ENCODE results near the gene APLP2.
"Not testable (repeated sequence)": the region's sequence is repeated elsewhere in the genome, so short reads cannot be mapped to it uniquely, and the experiment has no call there.

The APLP2 gene

DNA sequence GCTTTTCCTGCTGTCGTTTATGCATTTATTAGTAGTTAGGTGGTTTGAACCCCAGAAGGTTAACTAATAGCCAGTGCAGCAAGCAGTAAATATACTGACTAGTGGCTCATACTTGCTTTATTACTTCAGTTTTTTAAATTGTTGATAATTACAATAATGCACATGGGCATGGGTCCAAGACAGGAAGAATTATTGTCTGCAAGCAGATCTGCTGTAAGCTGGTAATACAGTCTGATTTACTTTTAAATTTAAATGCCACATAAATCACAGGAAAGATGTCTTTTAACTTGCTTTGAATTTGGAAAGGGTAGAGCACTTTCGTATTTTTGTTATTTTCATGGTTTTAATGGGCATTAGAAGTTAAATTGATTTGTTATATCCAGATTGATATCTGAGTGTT lies 27.1 kb downstream of the APLP2 start:
- Histone ChIP-seq H3K27ac (ENCODE audit: low read depth, low read length) (no peak overlapping the region), H3K27me3 (ENCODE audit: control insufficient read depth in 5 of 5, insufficient read depth in 4 of 5, low read length in 5 of 5) (no peaks in the 10 kb centered on the region), H3K9ac (ENCODE audit: low read length in 5 of 5) (no peak overlapping the region), H3K4me1 (ENCODE audit: control insufficient read depth in 5 of 5, insufficient read depth in 5 of 5, low read length in 5 of 5) (peaks cover 0 to 23% (median 13%) of the 10 kb centered on the region in 5 donors), H3K4me3 (ENCODE audit: low read depth in 1 of 5, low read length in 5 of 5) (no peak overlapping the region), H3K9me3 (ENCODE audit: control insufficient read depth in 5 of 5, low read length in 5 of 5) (no peaks in the 10 kb centered on the region), H3K36me3 (ENCODE audit: control insufficient read depth in 5 of 5, insufficient read depth in 5 of 5, low read length in 5 of 5) (no peaks in the 10 kb centered on the region)

DNA sequence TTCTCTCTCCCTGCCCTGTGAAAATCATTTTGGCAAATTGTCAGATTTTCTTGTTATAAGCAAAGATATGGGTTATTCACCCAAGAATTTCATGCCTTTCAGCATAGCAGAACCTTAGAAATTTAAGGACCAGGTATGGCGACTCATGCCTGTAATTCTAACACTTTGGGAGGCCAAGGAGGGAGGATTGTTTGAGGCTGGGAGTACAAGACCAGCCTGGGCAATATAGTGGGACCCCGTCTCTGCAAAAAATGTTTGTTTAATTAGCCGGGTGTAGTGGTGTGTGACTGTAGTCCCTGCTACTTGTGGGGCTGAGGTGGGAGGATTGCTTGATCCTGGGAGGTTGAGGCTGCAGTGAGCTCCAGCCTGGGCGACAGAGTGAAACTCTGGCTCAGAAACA lies 27.6 kb downstream of the APLP2 start:
- no peaks in the 10 kb centered on the region for H3K9me3 ChIP-seq (ENCODE audit: control insufficient read depth in 5 of 5, low read length in 5 of 5)
- no peaks in the 10 kb centered on the region for H3K36me3 ChIP-seq (ENCODE audit: control insufficient read depth in 5 of 5, insufficient read depth in 5 of 5, low read length in 5 of 5)
- H3K4me1 ChIP-seq (ENCODE audit: control insufficient read depth in 5 of 5, insufficient read depth in 5 of 5, low read length in 5 of 5) = peaks cover 0 to 25% (median 16%) of the 10 kb centered on the region in 5 donors
- H3K4me3 ChIP-seq (ENCODE audit: low read depth in 1 of 5, low read length in 5 of 5) = no peak overlapping the region
- no peaks in the 10 kb centered on the region for H3K27me3 ChIP-seq (ENCODE audit: control insufficient read depth in 5 of 5, insufficient read depth in 4 of 5, low read length in 5 of 5)
- no peak overlapping the region for H3K9ac ChIP-seq (ENCODE audit: low read length in 5 of 5)
- no peak overlapping the region for H3K27ac ChIP-seq (ENCODE audit: low read depth, low read length)

DNA sequence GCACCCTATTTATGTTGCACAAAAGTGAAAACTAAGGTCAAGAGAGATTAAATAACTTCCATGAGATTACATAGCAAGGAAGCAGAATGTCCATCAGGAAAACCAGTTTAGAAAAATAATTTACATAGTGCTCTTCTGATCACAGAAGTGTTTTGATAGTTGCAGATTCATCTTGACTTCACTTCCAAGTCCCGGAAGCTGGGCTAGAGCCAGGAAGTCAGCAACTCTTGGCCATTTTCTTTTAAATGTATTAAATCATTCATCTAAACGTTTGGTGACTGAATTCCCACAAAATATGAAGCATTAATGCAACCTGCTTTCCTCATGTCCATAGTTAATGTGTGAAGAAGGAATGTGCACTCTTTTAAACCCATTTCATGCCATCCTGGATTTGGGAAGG lies 29.7 kb downstream of the APLP2 start:
- no peaks in the 10 kb centered on the region for H3K36me3 ChIP-seq (ENCODE audit: control insufficient read depth in 5 of 5, insufficient read depth in 5 of 5, low read length in 5 of 5)
- H3K4me3 ChIP-seq (ENCODE audit: low read depth in 1 of 5, low read length in 5 of 5) = no peak overlapping the region
- H3K27ac ChIP-seq (ENCODE audit: low read depth, low read length) = no peak overlapping the region
- H3K4me1 ChIP-seq (ENCODE audit: control insufficient read depth in 5 of 5, insufficient read depth in 5 of 5, low read length in 5 of 5) = peaks cover 0 to 41% (median 36%) of the 10 kb centered on the region in 5 donors
- H3K9ac ChIP-seq (ENCODE audit: low read length in 5 of 5) = no peak overlapping the region
- H3K9me3 ChIP-seq (ENCODE audit: control insufficient read depth in 5 of 5, low read length in 5 of 5) = no peaks in the 10 kb centered on the region
- no peaks in the 10 kb centered on the region for H3K27me3 ChIP-seq (ENCODE audit: control insufficient read depth in 5 of 5, insufficient read depth in 4 of 5, low read length in 5 of 5)

- no peaks in the 10 kb centered on the region for H3K36me3 ChIP-seq (ENCODE audit: control insufficient read depth in 5 of 5, insufficient read depth in 5 of 5, low read length in 5 of 5)
Measured at GRCh38 chr11:130100381-130101095, 30.8 kb downstream of the APLP2 start.

GRCh38 chr11:130101661-130102060 lies 32.0 kb downstream of the APLP2 start:
- Histone ChIP-seq H3K9me3 (ENCODE audit: control insufficient read depth in 5 of 5, low read length in 5 of 5) (no peaks in the 10 kb centered on the region), H3K4me1 (ENCODE audit: control insufficient read depth in 5 of 5, insufficient read depth in 5 of 5, low read length in 5 of 5) (peaks cover 0 to 44% (median 33%) of the 10 kb centered on the region in 5 donors), H3K9ac (ENCODE audit: low read length in 5 of 5) (no peak overlapping the region), H3K4me3 (ENCODE audit: low read depth in 1 of 5, low read length in 5 of 5) (no peak overlapping the region), H3K27me3 (ENCODE audit: control insufficient read depth in 5 of 5, insufficient read depth in 4 of 5, low read length in 5 of 5) (no peaks in the 10 kb centered on the region), H3K27ac (ENCODE audit: low read depth, low read length) (no peak overlapping the region), H3K36me3 (ENCODE audit: control insufficient read depth in 5 of 5, insufficient read depth in 5 of 5, low read length in 5 of 5) (no peaks in the 10 kb centered on the region)

More at GRCh38 chr11:130100381-130101095, 30.8 kb downstream of the APLP2 start:
- Histone ChIP-seq H3K27me3 (ENCODE audit: control insufficient read depth in 5 of 5, insufficient read depth in 4 of 5, low read length in 5 of 5) (no peaks in the 10 kb centered on the region), H3K4me3 (ENCODE audit: low read depth in 1 of 5, low read length in 5 of 5) (no peak overlapping the region), H3K27ac (ENCODE audit: low read depth, low read length) (no peak overlapping the region), H3K9me3 (ENCODE audit: control insufficient read depth in 5 of 5, low read length in 5 of 5) (no peaks in the 10 kb centered on the region), H3K9ac (ENCODE audit: low read length in 5 of 5) (no peak overlapping the region), H3K4me1 (ENCODE audit: control insufficient read depth in 5 of 5, insufficient read depth in 5 of 5, low read length in 5 of 5) (peaks cover 0 to 42% (median 33%) of the 10 kb centered on the region in 5 donors)

DNA sequence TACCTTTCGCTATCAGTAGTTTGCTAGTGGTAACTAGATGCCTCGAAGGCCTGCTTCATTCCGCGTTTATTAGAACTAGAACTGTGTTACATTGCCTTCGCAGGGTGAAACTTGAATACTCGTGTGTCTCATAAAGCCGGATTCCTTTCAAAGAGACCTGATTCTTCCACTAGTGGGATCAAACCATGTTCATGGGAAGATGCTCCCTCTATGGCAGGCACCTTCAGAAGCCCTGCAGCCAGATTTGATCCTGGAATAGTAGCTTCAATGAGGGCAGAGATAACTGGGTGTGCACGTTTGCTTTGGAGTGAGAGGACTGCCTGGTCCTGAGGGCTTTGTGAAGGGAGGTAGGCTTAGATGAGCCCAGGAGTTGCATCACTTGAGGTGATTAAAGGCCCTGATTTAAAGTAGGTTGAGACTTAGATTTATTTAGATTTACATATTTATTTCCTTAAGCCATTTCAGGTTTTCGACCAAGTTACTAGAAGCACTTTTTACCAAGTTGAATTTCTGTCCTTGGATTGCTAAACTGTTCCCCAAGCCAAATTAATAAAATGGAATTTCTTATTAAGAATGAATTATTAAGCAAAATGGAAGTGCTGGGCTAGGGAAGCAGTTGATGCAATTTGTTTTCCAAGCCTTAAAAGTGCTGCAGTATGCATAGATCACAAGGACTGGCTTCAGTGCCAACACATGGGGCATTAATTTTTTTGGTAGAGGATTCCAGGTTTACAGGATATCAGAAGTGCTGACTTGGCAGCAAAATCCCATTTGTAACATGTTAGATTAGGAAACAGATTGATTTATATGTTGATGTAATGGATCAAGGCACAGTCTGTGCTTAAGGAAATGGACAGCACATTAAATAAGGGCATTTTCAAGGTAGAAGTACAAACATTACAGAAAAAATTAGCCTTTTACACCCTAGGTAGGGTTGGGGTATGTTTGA lies 32.9 kb downstream of the APLP2 start:
- no peak overlapping the region for H3K9ac ChIP-seq (ENCODE audit: low read length in 5 of 5)
- H3K9me3 ChIP-seq (ENCODE audit: control insufficient read depth in 5 of 5, low read length in 5 of 5) = no peaks in the 10 kb centered on the region
- no peaks in the 10 kb centered on the region for H3K27me3 ChIP-seq (ENCODE audit: control insufficient read depth in 5 of 5, insufficient read depth in 4 of 5, low read length in 5 of 5)
- H3K27ac ChIP-seq (ENCODE audit: low read depth, low read length) = peak overlapping the region; percentile 54
- peaks cover 0 to 42% (median 33%) of the 10 kb centered on the region in 5 donors for H3K4me1 ChIP-seq (ENCODE audit: control insufficient read depth in 5 of 5, insufficient read depth in 5 of 5, low read length in 5 of 5)
- no peaks in the 10 kb centered on the region for H3K36me3 ChIP-seq (ENCODE audit: control insufficient read depth in 5 of 5, insufficient read depth in 5 of 5, low read length in 5 of 5)
- H3K4me3 ChIP-seq (ENCODE audit: low read depth in 1 of 5, low read length in 5 of 5) = no peak overlapping the region

DNA sequence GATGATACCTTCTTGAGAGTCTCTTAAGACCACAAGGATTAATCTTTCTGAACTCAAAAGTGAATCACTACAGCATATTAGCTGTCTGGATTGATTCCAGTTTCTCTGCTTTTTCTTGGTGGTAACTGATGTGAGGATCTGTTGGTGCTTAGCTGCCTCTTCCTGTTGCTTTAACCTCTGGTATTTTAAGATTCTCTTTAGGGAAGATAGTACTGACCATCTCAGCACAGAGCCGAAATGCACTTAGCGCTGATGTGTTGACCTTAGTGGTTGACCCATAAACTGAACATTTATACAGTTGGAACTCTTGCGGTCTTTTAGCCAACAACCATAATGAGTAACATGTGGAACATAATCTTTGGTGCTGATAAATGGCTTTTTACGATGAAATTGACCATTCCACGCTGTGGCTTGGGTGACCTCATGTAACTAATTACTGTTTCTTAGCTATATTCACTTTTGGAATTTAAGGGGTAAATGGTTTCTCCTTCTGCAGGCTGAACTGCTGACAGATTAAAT lies 33.7 kb downstream of the APLP2 start:
- H3K4me3 ChIP-seq (ENCODE audit: low read depth in 1 of 5, low read length in 5 of 5) = peak overlapping the region in 1 of 5 donors; percentile 8
- H3K4me1 ChIP-seq (ENCODE audit: control insufficient read depth in 5 of 5, insufficient read depth in 5 of 5, low read length in 5 of 5) = peaks cover 0 to 42% (median 33%) of the 10 kb centered on the region in 5 donors
- no peak overlapping the region for H3K9ac ChIP-seq (ENCODE audit: low read length in 5 of 5)
- no peaks in the 10 kb centered on the region for H3K27me3 ChIP-seq (ENCODE audit: control insufficient read depth in 5 of 5, insufficient read depth in 4 of 5, low read length in 5 of 5)
- H3K36me3 ChIP-seq (ENCODE audit: control insufficient read depth in 5 of 5, insufficient read depth in 5 of 5, low read length in 5 of 5) = no peaks in the 10 kb centered on the region
- peak overlapping the region; percentile 54 for H3K27ac ChIP-seq (ENCODE audit: low read depth, low read length)
- H3K9me3 ChIP-seq (ENCODE audit: control insufficient read depth in 5 of 5, low read length in 5 of 5) = no peaks in the 10 kb centered on the region

DNA sequence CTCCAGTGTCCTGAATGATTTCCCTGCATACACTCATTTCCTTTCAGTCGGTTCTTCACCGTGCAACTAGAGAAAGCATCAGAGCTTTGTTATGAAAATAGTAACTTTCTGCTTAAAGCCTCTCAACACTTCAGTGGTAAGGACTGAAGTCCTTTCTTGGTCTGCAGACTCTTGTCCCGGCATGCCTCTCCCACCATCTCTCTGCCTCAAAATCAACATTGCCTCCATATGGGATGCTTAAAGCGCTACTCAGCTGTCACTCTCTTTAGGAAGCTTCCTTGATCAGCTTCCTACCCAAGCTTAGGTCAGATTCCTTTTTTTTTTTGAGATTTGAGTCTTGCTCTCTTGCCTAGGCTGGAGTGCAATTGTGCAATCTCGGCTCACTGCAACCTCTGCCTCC lies 36.7 kb downstream of the APLP2 start:
- Histone ChIP-seq H3K4me1 (ENCODE audit: control insufficient read depth in 5 of 5, insufficient read depth in 5 of 5, low read length in 5 of 5) (peaks cover 0 to 35% (median 26%) of the 10 kb centered on the region in 5 donors), H3K27ac (ENCODE audit: low read depth, low read length) (no peak overlapping the region), H3K27me3 (ENCODE audit: control insufficient read depth in 5 of 5, insufficient read depth in 4 of 5, low read length in 5 of 5) (no peaks in the 10 kb centered on the region), H3K4me3 (ENCODE audit: low read depth in 1 of 5, low read length in 5 of 5) (no peak overlapping the region), H3K9ac (ENCODE audit: low read length in 5 of 5) (no peak overlapping the region), H3K36me3 (ENCODE audit: control insufficient read depth in 5 of 5, insufficient read depth in 5 of 5, low read length in 5 of 5) (peaks cover 10 to 20% (median 13%) of the 10 kb centered on the region in 5 donors), H3K9me3 (ENCODE audit: control insufficient read depth in 5 of 5, low read length in 5 of 5) (no peaks in the 10 kb centered on the region)

GRCh38 chr11:130108671-130109070 lies 39.0 kb downstream of the APLP2 start:
- not testable (repeated sequence) for H3K4me3 ChIP-seq (ENCODE audit: low read depth in 1 of 5, low read length in 5 of 5); H3K9ac ChIP-seq (ENCODE audit: low read length in 5 of 5); H3K27me3 ChIP-seq (ENCODE audit: control insufficient read depth in 5 of 5, insufficient read depth in 4 of 5, low read length in 5 of 5); H3K9me3 ChIP-seq (ENCODE audit: control insufficient read depth in 5 of 5, low read length in 5 of 5); H3K27ac ChIP-seq (ENCODE audit: low read depth, low read length)
- Histone ChIP-seq H3K4me1 (ENCODE audit: control insufficient read depth in 5 of 5, insufficient read depth in 5 of 5, low read length in 5 of 5) (peaks cover 0 to 14% (median 10%) of the 10 kb centered on the region in 5 donors), H3K36me3 (ENCODE audit: control insufficient read depth in 5 of 5, insufficient read depth in 5 of 5, low read length in 5 of 5) (peaks cover 17 to 40% (median 25%) of the 10 kb centered on the region in 5 donors)

GRCh38 chr11:130109386-130109785 lies 39.7 kb downstream of the APLP2 start:
- H3K9me3 ChIP-seq (ENCODE audit: control insufficient read depth in 5 of 5, low read length in 5 of 5) = no peaks in the 10 kb centered on the region

More at GRCh38 chr11:130109386-130109785, 39.7 kb downstream of the APLP2 start:
- no peak overlapping the region for H3K27ac ChIP-seq (ENCODE audit: low read depth, low read length)
- H3K4me1 ChIP-seq (ENCODE audit: control insufficient read depth in 5 of 5, insufficient read depth in 5 of 5, low read length in 5 of 5) = peaks cover 0 to 12% (median 7%) of the 10 kb centered on the region in 5 donors
- H3K27me3 ChIP-seq (ENCODE audit: control insufficient read depth in 5 of 5, insufficient read depth in 4 of 5, low read length in 5 of 5) = no peaks in the 10 kb centered on the region
- H3K36me3 ChIP-seq (ENCODE audit: control insufficient read depth in 5 of 5, insufficient read depth in 5 of 5, low read length in 5 of 5) = peaks cover 17 to 40% (median 25%) of the 10 kb centered on the region in 5 donors
- no peak overlapping the region for H3K9ac ChIP-seq (ENCODE audit: low read length in 5 of 5)
- H3K4me3 ChIP-seq (ENCODE audit: low read depth in 1 of 5, low read length in 5 of 5) = no peak overlapping the region

All from subcutaneous abdominal adipose tissue (tissue), 5 donors.